KMS-11 (cell line): Measurements from ENCODE around the gene PHACTR1.

Experiments used
- H2AFZ ChIP-seq: fragments of 200-600 bp; sonication (generic); 2 replicates; pipeline ENCODE4 v1.6.1; 2016; ENCODE audit warnings: antibody characterized with exemption, mixed run types, low read depth
- H3K27ac ChIP-seq: fragments of 200-600 bp; sonication (generic); 2 replicates; pipeline ENCODE4 v1.6.1; 2016; ENCODE audit warnings: mild to moderate bottlenecking, mixed run types
- H3K27me3 ChIP-seq: fragments of 200-600 bp; sonication (generic); 2 replicates; pipeline ENCODE4 v1.6.1; 2017; ENCODE audit warnings: mild to moderate bottlenecking, low read depth, mixed run types, moderate library complexity; ENCODE audit not compliant: insufficient read depth
- H3K36me3 ChIP-seq: fragments of 200-600 bp; sonication (generic); 2 replicates; pipeline ENCODE4 v1.6.1; 2017; ENCODE audit warnings: mild to moderate bottlenecking, mixed run types; ENCODE audit not compliant: insufficient read depth
- H3K4me1 ChIP-seq: fragments of 200-600 bp; sonication (generic); 2 replicates; pipeline ENCODE4 v1.6.1; 2016; ENCODE audit warnings: mild to moderate bottlenecking, low read depth, mixed run types; ENCODE audit not compliant: poor library complexity, severe bottlenecking
- H3K4me2 ChIP-seq: fragments of 200-600 bp; sonication (generic); 2 replicates; pipeline ENCODE4 v1.7.0; 2016; ENCODE audit warnings: mild to moderate bottlenecking, mixed run types
- H3K4me3 ChIP-seq: fragments of 200-600 bp; sonication (generic); IDR thresholded peaks from 2 replicates; pipeline ENCODE4 v1.6.1; 2017; ENCODE audit warnings: low read depth, low read length, mixed read lengths; ENCODE audit not compliant: insufficient read depth
- H3K79me2 ChIP-seq: fragments of 200-600 bp; sonication (generic); 2 replicates; pipeline ENCODE4 v1.6.1; 2016; ENCODE audit warnings: low read depth, mixed run types; ENCODE audit not compliant: insufficient read depth
- H3K9ac ChIP-seq: fragments of 200-600 bp; sonication (generic); 2 replicates; pipeline ENCODE4 v1.6.1; 2016; ENCODE audit warnings: mild to moderate bottlenecking, mixed run types
- H4K20me1 ChIP-seq: fragments of 200-600 bp; sonication (generic); 2 replicates; pipeline ENCODE4 v1.6.1; 2016; ENCODE audit warnings: mild to moderate bottlenecking, mixed run types; ENCODE audit not compliant: insufficient read depth
- CTCF ChIP-seq: fragments of 200-600 bp; sonication (generic); conservative IDR thresholded peaks from 2 replicates; pipeline ENCODE4 v1.6.1; 2017; ENCODE audit warnings: low read depth, mild to moderate bottlenecking, antibody characterized with exemption, low read length, moderate library complexity, mixed read lengths

PHACTR1 gene

GRCh38 chr6:13334953-13335352, 618.4 kb downstream of the PHACTR1 start:
- no peaks in the 10 kb centered on the region for H3K36me3 ChIP-seq
- H3K27ac ChIP-seq = no peak overlapping the region
- no peak for TF ChIP-seq CTCF
- H3K9ac ChIP-seq = no peak overlapping the region
- H3K27me3 ChIP-seq = no peaks in the 10 kb centered on the region
- H3K4me1 ChIP-seq = peaks cover 9% of the 10 kb centered on the region
- no peak overlapping the region for H3K4me2 ChIP-seq
- H3K79me2 ChIP-seq = no peaks in the 10 kb centered on the region
- H2AFZ ChIP-seq = no peak overlapping the region
- no peaks in the 10 kb centered on the region for H4K20me1 ChIP-seq
- no peak overlapping the region for H3K4me3 ChIP-seq

GRCh38 chr6:13336553-13336952, 620.0 kb downstream of the PHACTR1 start:
- peak overlapping the region; percentile 66; the same call in 1 of the 2 replicates for H2AFZ ChIP-seq
- peak; percentile 88 for TF ChIP-seq CTCF
- H3K36me3 ChIP-seq = no peaks in the 10 kb centered on the region

GRCh38 chr6:13338038-13338437, 621.5 kb downstream of the PHACTR1 start:
- Histone ChIP-seq H3K27ac (no peak overlapping the region), H2AFZ (no peak overlapping the region), H3K27me3 (no peaks in the 10 kb centered on the region), H3K4me3 (no peak overlapping the region), H3K36me3 (no peaks in the 10 kb centered on the region), H3K4me2 (no peak overlapping the region), H3K9ac (no peak overlapping the region), H3K4me1 (peaks cover 6% of the 10 kb centered on the region), H4K20me1 (no peaks in the 10 kb centered on the region), H3K79me2 (no peaks in the 10 kb centered on the region)
- no peak for TF ChIP-seq CTCF

More at GRCh38 chr6:13336553-13336952, 620.0 kb downstream of the PHACTR1 start:
- Histone ChIP-seq H3K27ac (no peak overlapping the region), H3K79me2 (no peaks in the 10 kb centered on the region), H4K20me1 (no peaks in the 10 kb centered on the region), H3K4me2 (no peak overlapping the region), H3K9ac (no peak overlapping the region), H3K4me3 (no peak overlapping the region), H3K4me1 (peaks cover 8% of the 10 kb centered on the region), H3K27me3 (no peaks in the 10 kb centered on the region)
